OCI-LY7 (cell line): ENCODE results near the gene SRSF10.

ENCODE experiments used
- EZH2phosphoT487 ChIP-seq: fragments of 200-600 bp; sonication (generic); IDR thresholded peaks from 2 replicates; pipeline ENCODE4 v1.6.1; 2018; ENCODE audit warnings: low read depth, borderline replicate concordance, mild to moderate bottlenecking, mixed run types, antibody characterized with exemption, low read length, moderate library complexity, mixed read lengths
- TF ChIP-seq, protein P1 (sequence below): fragments of 200-600 bp; sonication (generic); conservative IDR thresholded peaks from 2 replicates; pipeline ENCODE4 v1.5.1; 2014; ENCODE audit warnings: mild to moderate bottlenecking, antibody characterized with exemption, low read length, moderate library complexity, mixed read lengths

- TF ChIP-seq, protein P1, sequence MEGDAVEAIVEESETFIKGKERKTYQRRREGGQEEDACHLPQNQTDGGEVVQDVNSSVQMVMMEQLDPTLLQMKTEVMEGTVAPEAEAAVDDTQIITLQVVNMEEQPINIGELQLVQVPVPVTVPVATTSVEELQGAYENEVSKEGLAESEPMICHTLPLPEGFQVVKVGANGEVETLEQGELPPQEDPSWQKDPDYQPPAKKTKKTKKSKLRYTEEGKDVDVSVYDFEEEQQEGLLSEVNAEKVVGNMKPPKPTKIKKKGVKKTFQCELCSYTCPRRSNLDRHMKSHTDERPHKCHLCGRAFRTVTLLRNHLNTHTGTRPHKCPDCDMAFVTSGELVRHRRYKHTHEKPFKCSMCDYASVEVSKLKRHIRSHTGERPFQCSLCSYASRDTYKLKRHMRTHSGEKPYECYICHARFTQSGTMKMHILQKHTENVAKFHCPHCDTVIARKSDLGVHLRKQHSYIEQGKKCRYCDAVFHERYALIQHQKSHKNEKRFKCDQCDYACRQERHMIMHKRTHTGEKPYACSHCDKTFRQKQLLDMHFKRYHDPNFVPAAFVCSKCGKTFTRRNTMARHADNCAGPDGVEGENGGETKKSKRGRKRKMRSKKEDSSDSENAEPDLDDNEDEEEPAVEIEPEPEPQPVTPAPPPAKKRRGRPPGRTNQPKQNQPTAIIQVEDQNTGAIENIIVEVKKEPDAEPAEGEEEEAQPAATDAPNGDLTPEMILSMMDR, result no peak
- TF ChIP-seq EZH2phosphoT487, result no peak
Measured at GRCh38 chr1:23928789-23929188, 51.3 kb downstream of the SRSF10 start.
